HG03354 (cell line): ENCODE results near the gene ANKRD12.
"Not testable (repeated sequence)": the region's sequence is repeated elsewhere in the genome, so short reads cannot be mapped to it uniquely, and the experiment has no call there.

Source experiments
- ATAC-seq: cut with Tn5 transposase; IDR thresholded peaks from one replicate; pipeline ENCODE4 v1.9.1; 2021; ENCODE audit warnings: mild to moderate bottlenecking; ENCODE audit not compliant: unreplicated experiment, poor library complexity, severe bottlenecking

Gene ANKRD12

DNA sequence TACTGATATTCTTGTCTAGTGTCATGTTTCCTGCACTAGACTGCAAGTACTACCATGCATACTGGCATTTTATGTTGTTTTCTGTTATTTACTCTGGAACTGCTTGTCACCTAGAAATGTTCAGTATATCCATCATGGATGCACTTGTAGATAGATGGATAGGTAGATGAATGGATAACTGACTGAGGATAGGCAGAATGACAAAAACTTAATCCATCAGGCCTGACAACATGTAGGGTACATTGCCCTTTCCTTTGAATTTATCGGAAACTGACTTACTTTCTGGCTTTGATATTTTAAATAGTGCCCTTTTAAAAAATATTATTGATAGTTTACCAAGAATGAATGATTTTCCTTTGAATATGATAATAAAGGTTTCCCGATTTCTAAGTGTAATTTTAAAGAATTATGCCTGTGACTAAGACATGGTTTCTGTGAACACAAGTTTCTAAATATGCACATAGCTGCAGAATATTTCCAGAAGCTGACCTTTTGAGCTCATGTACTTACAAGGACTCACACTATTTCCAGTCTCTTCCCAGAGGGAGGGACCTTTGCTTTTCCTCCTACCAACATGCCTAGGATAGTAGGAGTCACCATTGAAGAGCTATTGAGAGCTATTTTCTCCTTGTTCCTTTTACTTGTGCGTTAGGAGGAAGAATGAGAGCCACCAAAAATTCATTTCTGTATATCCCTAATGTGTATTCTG lies 81.3 kb downstream of the ANKRD12 start:
- no peak for ATAC-seq

GRCh38 chr18:9221040-9221439 lies 84.5 kb downstream of the ANKRD12 start:
- no peak for ATAC-seq

GRCh38 chr18:9221661-9222060 lies 85.1 kb downstream of the ANKRD12 start:
- ATAC-seq = no peak

DNA sequence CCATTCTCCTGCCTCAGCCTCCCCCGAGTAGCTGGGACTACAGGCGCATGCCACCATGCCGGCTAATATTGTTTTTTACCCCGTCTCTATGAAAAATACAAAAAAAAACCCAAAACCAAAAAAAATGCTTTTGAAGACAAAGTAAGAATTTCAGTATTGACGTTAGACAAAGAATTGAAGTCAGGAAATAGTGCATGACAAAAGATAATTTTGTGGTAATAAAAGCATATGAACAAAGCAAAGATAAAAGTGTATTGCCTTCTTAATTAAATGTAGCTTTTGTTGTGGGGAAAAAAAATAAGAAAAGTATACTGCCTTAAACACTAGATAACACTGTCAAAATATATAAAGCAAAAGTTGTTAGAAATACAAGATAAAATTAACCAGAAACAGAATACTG lies 86.8 kb downstream of the ANKRD12 start:
- no peak for ATAC-seq

DNA sequence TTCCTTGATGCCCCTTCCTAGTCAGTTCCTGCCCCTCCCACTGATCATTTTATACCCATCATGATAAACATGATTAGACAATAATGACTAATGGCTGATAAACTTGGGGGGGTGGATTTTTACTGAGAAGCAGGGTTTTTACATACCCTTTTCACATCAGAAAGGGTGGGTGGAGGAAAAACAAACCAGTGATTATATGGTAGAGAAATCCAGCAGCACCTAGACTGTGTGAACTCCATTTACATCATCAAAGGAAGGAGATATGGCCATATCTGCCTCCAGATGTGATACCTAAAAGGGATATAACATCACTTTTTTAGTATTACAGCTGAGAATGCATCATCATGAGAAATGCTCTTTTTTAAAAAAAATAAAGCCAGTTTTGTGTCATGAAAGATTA lies 89.9 kb downstream of the ANKRD12 start:
- no peak for ATAC-seq

DNA sequence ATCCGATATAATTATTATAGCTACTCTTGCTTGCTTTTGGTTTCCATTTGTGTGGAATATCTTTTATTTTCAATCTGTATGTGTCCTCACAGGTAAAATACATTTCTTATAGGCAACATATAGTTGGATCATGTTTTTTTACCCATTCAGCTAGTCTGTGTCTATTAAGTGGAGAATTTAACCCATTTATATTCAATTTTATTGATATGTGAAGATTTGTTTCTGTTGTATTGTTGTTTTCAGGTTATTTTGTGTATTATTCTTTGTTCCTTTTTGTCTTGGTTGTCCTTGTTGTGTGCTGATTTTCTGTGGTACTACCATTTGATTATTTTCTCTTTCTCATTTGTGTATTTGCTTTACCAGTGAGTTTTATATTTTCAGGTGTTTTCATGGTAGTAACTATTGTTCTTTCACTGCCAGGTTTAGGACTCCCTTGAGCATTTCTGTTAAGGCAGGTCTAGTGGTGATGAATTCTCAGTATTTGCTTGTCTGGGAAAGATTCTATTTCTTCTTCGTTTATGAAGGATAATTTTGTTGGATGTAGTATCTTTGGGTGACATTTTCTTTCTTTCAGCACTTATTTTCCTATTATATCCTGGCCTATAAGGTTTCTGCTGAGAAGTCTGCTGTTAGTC lies 95.4 kb downstream of the ANKRD12 start:
- no peak for ATAC-seq

- no peak for ATAC-seq
Measured at GRCh38 chr18:9232977-9233376, 96.4 kb downstream of the ANKRD12 start.

DNA sequence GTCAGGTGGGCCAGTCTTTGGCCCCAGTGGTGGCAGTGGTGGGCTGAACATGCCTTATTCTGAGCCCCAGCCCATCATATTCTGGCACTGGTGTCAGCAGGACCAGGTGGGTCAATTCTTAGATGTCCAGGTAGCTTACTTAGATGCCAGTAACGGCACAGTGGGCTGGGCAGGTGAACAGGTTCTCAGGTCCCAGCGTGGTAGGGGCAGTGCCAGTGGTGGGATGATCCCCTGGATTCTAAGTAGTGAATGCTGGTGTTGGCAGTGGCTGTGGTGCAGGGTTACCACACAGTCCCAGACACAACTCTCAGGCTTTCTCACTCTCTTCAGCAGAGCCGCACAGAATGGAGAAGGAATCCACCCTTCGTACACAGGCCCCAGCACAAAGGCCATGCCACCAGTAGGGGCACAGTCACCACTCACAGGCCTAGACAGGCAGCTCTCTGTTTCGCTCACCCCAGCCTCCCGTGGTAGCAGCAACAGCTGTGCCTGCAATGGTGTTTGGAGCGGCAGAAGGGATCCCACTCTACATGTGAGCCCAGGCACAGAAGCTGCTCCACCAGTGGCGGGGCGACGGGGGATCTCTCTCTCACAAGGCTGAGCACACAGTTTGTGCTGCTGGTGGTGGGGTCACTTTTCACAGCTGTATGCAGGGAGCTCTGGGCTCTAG lies 97.3 kb downstream of the ANKRD12 start:
- no peak for ATAC-seq

DNA sequence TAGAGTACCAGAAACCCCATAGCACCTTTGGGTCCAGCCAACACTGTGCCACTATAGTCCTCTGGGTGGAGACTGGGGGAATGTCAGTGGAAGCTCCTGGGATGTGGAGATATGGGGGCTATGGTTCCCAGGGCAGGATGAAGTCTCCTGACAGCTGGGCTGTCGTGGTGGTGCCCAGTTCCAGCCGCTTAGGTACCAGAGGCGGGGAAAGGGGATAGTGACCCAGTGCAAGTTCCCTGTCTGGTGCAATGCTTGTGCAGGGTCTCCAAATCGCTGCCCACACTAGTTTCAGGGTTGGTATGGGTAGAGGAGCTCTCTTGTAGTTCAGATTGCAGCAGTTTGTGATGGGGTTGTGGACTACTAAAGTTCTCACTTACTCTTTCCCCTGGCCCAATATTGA lies 97.9 kb downstream of the ANKRD12 start:
- ATAC-seq = no peak

DNA sequence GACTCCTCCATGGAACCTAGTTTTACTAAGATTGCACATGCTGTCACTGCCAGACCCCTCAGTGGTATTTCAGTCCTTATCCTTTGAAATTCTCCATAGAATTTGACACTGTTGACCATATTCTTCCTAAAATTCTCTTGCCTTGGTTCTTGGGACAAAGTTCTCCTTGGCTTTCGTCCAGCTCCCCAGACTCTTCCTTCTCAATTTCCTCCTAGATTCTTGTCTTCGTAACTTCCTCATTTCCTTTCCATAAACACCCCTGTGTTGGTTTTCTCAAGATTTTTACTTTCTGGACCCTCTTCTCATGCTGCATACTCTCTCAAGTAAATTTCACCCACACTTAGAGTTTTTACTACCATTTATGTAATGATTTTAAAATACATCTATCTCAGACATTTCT lies 101.4 kb downstream of the ANKRD12 start:
- no peak for ATAC-seq

GRCh38 chr18:9239720-9240119 lies 103.1 kb downstream of the ANKRD12 start:
- peak; percentile 57 for ATAC-seq

DNA sequence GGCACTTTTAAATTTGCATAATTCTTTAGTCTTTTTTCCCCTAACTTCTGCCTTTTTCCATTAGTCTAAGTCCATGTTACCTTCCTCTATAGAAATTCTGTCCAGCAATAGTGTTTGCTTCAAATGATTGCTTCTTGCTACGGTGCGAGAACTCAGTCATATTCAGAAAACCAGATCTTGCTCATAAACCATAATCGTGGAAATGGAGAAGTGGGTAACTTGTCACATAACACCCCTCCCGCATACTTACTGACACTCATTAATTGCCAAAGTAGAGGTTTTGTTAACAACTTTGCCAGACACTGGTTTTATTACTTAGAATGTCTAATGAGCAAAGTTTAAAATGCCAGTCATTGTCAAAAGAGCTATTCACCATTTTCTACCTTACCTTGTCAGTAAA lies 103.7 kb downstream of the ANKRD12 start:
- peak; percentile 73 for ATAC-seq

- no peak for ATAC-seq
Measured at GRCh38 chr18:9243029-9243428, 106.4 kb downstream of the ANKRD12 start.

DNA sequence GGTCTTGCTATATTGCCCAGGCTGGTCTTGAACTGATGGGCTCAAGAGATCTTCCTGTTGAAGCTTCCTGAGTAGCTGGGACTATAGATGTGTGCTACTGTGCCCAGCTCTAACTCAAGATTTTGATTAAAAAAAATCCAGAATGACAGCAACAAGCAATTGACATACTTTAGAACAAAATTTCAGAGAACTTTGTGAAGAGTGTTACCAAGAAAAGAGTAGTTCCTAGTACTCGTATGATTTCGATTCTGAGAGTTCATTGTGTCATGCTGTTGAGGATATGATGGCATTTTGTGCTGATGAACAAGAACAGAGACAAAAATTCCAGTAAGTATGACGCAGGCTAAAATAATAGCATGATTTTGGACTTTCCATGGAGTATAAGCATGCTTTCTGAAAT lies 107.8 kb downstream of the ANKRD12 start:
- no peak for ATAC-seq

- no peak for ATAC-seq
Measured at GRCh38 chr18:9248661-9249060, 112.1 kb downstream of the ANKRD12 start.

- no peak for ATAC-seq
Measured at GRCh38 chr18:9249254-9249653, 112.7 kb downstream of the ANKRD12 start.

- ATAC-seq = no peak
Measured at GRCh38 chr18:9259173-9259572, 122.6 kb downstream of the ANKRD12 start.

- ATAC-seq = no peak
Measured at GRCh38 chr18:9260388-9261380, 124.1 kb downstream of the ANKRD12 start.

- no peak for ATAC-seq
Measured at GRCh38 chr18:9263264-9263663, 126.7 kb downstream of the ANKRD12 start.

DNA sequence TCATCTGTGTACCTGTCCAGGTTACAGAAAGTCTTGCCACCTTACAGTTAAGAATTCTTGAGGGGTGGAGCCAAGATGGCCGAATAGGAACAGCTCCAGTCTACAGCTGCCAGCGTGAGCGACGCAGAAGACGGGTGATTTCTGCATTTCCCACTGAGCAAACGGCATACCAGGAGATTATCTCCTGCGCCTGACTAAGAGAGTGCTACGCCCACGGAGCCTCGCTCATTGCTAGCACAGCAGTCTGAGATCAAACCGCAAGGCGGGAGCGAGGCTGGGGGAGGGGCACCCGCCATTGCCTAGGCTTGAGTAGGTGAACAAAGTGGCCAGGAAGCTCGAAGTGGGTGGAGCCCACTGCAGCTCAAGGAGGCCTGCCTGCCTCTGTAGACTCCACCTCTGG lies 128.2 kb downstream of the ANKRD12 start:
- ATAC-seq = not testable (repeated sequence)
